IMR-90 (cell line): ENCODE measurements around the gene KDSR.

Source experiments
- FOS ChIP-seq: fragments of 150-350 bp; IDR thresholded peaks from 2 replicates; pipeline ENCODE4 v1.6.1; 2016; ENCODE audit warnings: low read depth, low read length
- MAZ ChIP-seq: IDR thresholded peaks from 2 replicates; pipeline ENCODE4 v1.6.1; 2012; ENCODE audit warnings: low read depth, mild to moderate bottlenecking, low read length, improper control_type of control experiment, moderate library complexity, borderline replicate concordance
- MXI1 ChIP-seq: IDR thresholded peaks from 2 replicates; pipeline ENCODE4 v1.6.1; 2012; ENCODE audit warnings: low read depth, mild to moderate bottlenecking, low read length, moderate library complexity, borderline replicate concordance
- POLR2A ChIP-seq: IDR thresholded peaks from 2 replicates; pipeline ENCODE4 v1.6.1; 2012; ENCODE audit warnings: mild to moderate bottlenecking, low read depth, low read length
- RAD21 ChIP-seq: IDR thresholded peaks from 2 replicates; pipeline ENCODE4 v1.6.1; 2012; ENCODE audit warnings: low read length, improper control_type of control experiment
- TF ChIP-seq, protein P1 (sequence below): conservative IDR thresholded peaks from 2 replicates; pipeline ENCODE4 v1.5.1; 2012; ENCODE audit warnings: mild to moderate bottlenecking, low read depth, low read length, improper control_type of control experiment
- TF ChIP-seq, protein P2 (sequence below): fragments of 150-350 bp; IDR thresholded peaks from 2 replicates; pipeline ENCODE4 v1.6.1; 2017; ENCODE audit warnings: mild to moderate bottlenecking, antibody characterized with exemption, low read length, low read depth

DNA sequence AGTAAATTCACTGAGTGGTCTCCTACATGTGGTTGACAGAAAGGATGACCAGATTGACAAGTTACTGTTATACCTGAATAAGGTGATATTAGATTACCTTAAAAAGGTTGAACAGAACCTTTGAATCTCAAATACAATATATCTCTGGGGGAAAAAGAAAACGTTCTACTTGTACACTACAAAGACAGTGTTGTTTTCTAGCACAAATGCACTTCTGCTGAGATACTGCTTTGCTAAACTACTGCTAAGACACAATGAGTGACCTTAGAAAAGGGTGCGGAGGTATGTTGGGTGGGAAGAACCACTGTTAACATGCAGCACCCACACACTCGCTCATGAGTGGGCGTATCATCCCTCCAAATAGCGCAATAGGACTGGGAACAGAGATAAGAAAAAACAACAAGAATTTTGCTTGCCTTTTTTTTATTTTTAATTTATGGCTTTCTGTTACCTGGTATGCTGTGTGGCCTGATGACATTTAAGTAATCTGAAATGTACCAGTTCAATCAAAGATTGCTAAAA is 53.5 kb downstream of the KDSR start:
- TF ChIP-seq, protein P1, sequence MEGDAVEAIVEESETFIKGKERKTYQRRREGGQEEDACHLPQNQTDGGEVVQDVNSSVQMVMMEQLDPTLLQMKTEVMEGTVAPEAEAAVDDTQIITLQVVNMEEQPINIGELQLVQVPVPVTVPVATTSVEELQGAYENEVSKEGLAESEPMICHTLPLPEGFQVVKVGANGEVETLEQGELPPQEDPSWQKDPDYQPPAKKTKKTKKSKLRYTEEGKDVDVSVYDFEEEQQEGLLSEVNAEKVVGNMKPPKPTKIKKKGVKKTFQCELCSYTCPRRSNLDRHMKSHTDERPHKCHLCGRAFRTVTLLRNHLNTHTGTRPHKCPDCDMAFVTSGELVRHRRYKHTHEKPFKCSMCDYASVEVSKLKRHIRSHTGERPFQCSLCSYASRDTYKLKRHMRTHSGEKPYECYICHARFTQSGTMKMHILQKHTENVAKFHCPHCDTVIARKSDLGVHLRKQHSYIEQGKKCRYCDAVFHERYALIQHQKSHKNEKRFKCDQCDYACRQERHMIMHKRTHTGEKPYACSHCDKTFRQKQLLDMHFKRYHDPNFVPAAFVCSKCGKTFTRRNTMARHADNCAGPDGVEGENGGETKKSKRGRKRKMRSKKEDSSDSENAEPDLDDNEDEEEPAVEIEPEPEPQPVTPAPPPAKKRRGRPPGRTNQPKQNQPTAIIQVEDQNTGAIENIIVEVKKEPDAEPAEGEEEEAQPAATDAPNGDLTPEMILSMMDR: no peak
- TF ChIP-seq POLR2A: no peak
- no peak for TF ChIP-seq FOS
- no peak for TF ChIP-seq MAZ
- TF ChIP-seq, protein P2, sequence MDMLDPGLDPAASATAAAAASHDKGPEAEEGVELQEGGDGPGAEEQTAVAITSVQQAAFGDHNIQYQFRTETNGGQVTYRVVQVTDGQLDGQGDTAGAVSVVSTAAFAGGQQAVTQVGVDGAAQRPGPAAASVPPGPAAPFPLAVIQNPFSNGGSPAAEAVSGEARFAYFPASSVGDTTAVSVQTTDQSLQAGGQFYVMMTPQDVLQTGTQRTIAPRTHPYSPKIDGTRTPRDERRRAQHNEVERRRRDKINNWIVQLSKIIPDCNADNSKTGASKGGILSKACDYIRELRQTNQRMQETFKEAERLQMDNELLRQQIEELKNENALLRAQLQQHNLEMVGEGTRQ: no peak
- TF ChIP-seq MXI1: no peak
- no peak for TF ChIP-seq RAD21
